Adrenal gland (tissue), 5 donors: ENCODE data around the gene PXYLP1.

Source experiments
- CTCF ChIP-seq, 6 experiments: fragments of 450-650 bp in 4 of 6; fragments of 200-600 bp in 2 of 6; sonication (generic) in 1 of 6; IDR thresholded peaks; 1 replicate in 5 of 6; 2 replicates in 1 of 6; pipeline versions ENCODE4 v1.5.1 to v1.8.0; 2016 to 2021; ENCODE audit warnings: antibody characterized with exemption in 6 of 6, mild to moderate bottlenecking in 2 of 6, moderate library complexity in 1 of 6
- POLR2A ChIP-seq, 2 donors: fragments of 450-650 bp; IDR thresholded peaks; one replicate each; pipeline ENCODE4 v1.6.1; 2017; ENCODE audit warnings: antibody characterized with exemption in 2 of 2, mild to moderate bottlenecking in 2 of 2, moderate library complexity in 1 of 2
- donor health status: DM: no; HTN: no; CAD: no.

- no peak for TF ChIP-seq CTCF (IDR thresholded peaks at IDR 0.05)
- TF ChIP-seq POLR2A (IDR thresholded peaks at IDR 0.05), result no peak
These were observed 102.4 kb downstream of the PXYLP1 start for GRCh38 chr3:141333836-141334626.
